OCI-LY3 (cell line): Measurements from ENCODE around the gene FCN2.

ENCODE experiments used
- H2AFZ ChIP-seq: fragments of 200-600, 300-600 bp; shearing (Covaris generic); 2 replicates; pipeline ENCODE4 v1.6.0; 2014; ENCODE audit warnings: antibody characterized with exemption, low read depth, low read length
- H3K27ac ChIP-seq: fragments of 200-600, 300-600 bp; sonication (generic); 2 replicates; pipeline ENCODE4 v1.5.1; 2014; ENCODE audit warnings: mild to moderate bottlenecking, low read length, moderate library complexity, mixed read lengths
- H3K27me3 ChIP-seq: fragments of 200-600, 300-600 bp; sonication (generic); 2 replicates; pipeline ENCODE4 v1.6.1; 2014; ENCODE audit warnings: low read depth, low read length, mixed read lengths
- H3K36me3 ChIP-seq: fragments of 200-600, 300-600 bp; sonication (generic); replicated peaks from 2 replicates; pipeline ENCODE3; 2014; ENCODE audit warnings: low read depth, low read length, mixed read lengths
- H3K4me1 ChIP-seq: fragments of 300-600, 200-600 bp; sonication (generic); 2 replicates; pipeline ENCODE4 v1.6.1; 2014; ENCODE audit warnings: low read length, mixed read lengths
- H3K4me2 ChIP-seq: fragments of 200-600, 300-600 bp; sonication (generic); 2 replicates; pipeline ENCODE4 v1.6.1; 2014; ENCODE audit warnings: low read length, mixed read lengths
- H3K4me3 ChIP-seq: fragments of 300-600, 200-600 bp; sonication (generic); 2 replicates; pipeline ENCODE4 v1.5.1; 2014; ENCODE audit warnings: antibody characterized with exemption, mild to moderate bottlenecking, low read length, moderate library complexity
- H3K79me2 ChIP-seq: fragments of 300-600, 200-600 bp; shearing (Covaris generic); 2 replicates; pipeline ENCODE4 v1.6.1; 2014; ENCODE audit warnings: mild to moderate bottlenecking, low read length, mixed read lengths
- H3K9ac ChIP-seq: fragments of 300-600, 200-600 bp; shearing (Covaris generic); 2 replicates; pipeline ENCODE4 v1.6.0; 2014; ENCODE audit warnings: mild to moderate bottlenecking, low read length, moderate library complexity
- H3K9me3 ChIP-seq: fragments of 200-600, 300-600 bp; shearing (Covaris generic); 2 replicates; pipeline ENCODE4 v1.6.1; 2014; ENCODE audit warnings: low read length, mixed read lengths; ENCODE audit not compliant: insufficient read depth
- H4K20me1 ChIP-seq: fragments of 200-600, 300-600 bp; sonication (generic); 2 replicates; pipeline ENCODE4 v1.6.1; 2016; ENCODE audit warnings: low read length, mixed read lengths; ENCODE audit not compliant: insufficient read depth
- EZH2phosphoT487 ChIP-seq: fragments of 200-600 bp; shearing (Covaris generic); IDR thresholded peaks from 2 replicates; pipeline ENCODE4 v1.6.1; 2018; ENCODE audit warnings: antibody characterized with exemption, mixed run types, low read depth
- TF ChIP-seq, protein P1 (sequence below): fragments of 200-600, 300-600 bp; sonication (generic); IDR thresholded peaks from 2 replicates; pipeline ENCODE4 v1.5.1; 2014; ENCODE audit warnings: antibody characterized with exemption, low read length, low read depth

The FCN2 gene

GRCh38 chr9:134861595-134862334 lies 18.8 kb upstream of the FCN2 start:
- no peak overlapping the region for H3K4me3 ChIP-seq
- H3K27me3 ChIP-seq, result no peaks in the 10 kb centered on the region
- no peaks in the 10 kb centered on the region for H4K20me1 ChIP-seq
- TF ChIP-seq EZH2phosphoT487, result no peak
- TF ChIP-seq, protein P1, sequence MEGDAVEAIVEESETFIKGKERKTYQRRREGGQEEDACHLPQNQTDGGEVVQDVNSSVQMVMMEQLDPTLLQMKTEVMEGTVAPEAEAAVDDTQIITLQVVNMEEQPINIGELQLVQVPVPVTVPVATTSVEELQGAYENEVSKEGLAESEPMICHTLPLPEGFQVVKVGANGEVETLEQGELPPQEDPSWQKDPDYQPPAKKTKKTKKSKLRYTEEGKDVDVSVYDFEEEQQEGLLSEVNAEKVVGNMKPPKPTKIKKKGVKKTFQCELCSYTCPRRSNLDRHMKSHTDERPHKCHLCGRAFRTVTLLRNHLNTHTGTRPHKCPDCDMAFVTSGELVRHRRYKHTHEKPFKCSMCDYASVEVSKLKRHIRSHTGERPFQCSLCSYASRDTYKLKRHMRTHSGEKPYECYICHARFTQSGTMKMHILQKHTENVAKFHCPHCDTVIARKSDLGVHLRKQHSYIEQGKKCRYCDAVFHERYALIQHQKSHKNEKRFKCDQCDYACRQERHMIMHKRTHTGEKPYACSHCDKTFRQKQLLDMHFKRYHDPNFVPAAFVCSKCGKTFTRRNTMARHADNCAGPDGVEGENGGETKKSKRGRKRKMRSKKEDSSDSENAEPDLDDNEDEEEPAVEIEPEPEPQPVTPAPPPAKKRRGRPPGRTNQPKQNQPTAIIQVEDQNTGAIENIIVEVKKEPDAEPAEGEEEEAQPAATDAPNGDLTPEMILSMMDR, result no peak
- peaks cover 15% of the 10 kb centered on the region for H3K9me3 ChIP-seq
- peaks cover 14% of the 10 kb centered on the region for H3K36me3 ChIP-seq
- H3K9ac ChIP-seq, result no peak overlapping the region
- no peak overlapping the region for H3K27ac ChIP-seq
- no peaks in the 10 kb centered on the region for H3K79me2 ChIP-seq
- no peak overlapping the region for H2AFZ ChIP-seq
- no peak overlapping the region for H3K4me2 ChIP-seq
- H3K4me1 ChIP-seq, result peaks cover 32% of the 10 kb centered on the region

DNA sequence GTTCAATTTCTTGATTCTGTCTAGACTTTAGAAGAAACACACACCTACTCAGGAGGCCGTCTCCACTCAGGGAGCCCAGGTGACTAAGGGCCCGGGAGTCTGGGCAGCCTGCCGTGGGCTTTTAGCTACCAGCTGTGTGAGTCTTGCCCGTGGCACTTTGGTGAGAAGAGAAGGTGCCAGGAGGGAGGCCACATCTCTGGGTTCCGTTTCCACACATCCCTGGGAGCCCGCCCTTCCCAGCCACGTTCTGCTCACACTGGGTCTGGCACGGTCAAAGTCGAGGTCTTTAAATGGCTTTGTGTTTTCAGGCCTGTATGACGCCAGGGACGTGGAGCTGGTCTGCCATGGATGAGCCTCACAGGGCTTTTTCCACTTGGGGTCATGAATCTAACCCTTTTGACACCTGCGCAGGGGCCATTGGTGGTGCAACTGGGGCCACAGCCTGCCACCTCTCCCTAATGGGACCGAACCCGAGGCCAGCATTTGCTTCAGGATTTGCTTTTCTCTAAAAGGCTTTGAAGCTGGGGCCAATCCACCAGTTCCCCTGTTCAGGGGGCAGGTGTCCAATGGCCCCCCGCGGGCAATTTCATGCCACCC lies 17.2 kb upstream of the FCN2 start:
- peaks cover 9% of the 10 kb centered on the region for H3K36me3 ChIP-seq
- H3K9me3 ChIP-seq, result peaks cover 12% of the 10 kb centered on the region
- no peak overlapping the region for H3K9ac ChIP-seq
- H4K20me1 ChIP-seq, result no peaks in the 10 kb centered on the region
- no peak overlapping the region for H3K27ac ChIP-seq
- H2AFZ ChIP-seq, result no peak overlapping the region
- no peak overlapping the region for H3K4me3 ChIP-seq
- H3K27me3 ChIP-seq, result no peaks in the 10 kb centered on the region
- H3K79me2 ChIP-seq, result no peaks in the 10 kb centered on the region
- no peak overlapping the region for H3K4me2 ChIP-seq
- peaks cover 17% of the 10 kb centered on the region for H3K4me1 ChIP-seq
- TF ChIP-seq, protein P1, result no peak
- TF ChIP-seq EZH2phosphoT487, result no peak

DNA sequence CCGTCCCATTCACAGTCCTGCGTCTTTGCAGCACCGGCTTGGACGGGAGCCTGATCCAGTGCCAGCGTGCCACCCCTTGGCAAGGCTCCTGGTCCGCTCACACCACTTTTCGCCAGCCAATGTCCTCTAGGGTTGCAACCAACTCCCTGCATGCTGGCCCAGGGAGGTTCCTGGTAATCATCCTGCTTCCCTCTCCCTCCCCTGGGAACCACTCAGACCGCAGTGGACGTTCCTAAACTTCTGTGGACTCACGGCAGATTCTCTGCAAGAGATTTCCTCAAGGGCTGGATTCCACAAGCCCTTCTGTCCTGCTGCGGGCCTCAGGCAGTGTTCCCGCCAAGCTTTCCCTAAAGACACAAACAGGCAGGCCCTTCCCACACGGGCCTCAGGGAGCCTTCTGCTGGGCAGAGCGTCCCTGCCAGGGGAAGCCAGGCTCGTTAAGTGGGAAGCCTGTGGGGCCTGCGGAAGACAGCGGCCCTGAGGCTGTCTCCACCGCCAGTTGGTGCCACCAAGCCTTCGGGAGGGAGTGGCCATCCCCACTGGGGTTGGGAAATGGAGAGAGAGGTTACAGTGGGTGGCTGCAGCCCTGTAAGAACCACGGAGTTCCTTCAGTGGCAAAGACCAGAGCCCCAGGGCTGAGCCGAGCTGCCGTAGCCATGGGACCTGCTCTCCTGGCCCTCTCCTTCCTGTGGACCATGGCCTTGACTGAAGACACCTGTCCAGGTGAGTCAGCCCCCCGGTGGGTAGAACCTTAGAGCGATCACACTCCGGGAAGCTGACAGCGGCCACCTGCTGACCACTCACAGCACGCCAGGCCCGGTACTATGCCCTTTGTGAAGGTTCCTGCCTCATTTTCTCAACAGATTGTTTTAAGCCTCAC lies 16.4 kb upstream of the FCN2 start:
- Histone ChIP-seq H4K20me1 (no peaks in the 10 kb centered on the region), H3K9me3 (peaks cover 12% of the 10 kb centered on the region), H3K4me2 (no peak overlapping the region), H2AFZ (no peak overlapping the region), H3K4me1 (peaks cover 16% of the 10 kb centered on the region), H3K4me3 (no peak overlapping the region), H3K9ac (no peak overlapping the region), H3K36me3 (peaks cover 9% of the 10 kb centered on the region), H3K27me3 (no peaks in the 10 kb centered on the region), H3K79me2 (no peaks in the 10 kb centered on the region), H3K27ac (no peak overlapping the region)
- TF ChIP-seq, protein P1, result no peak
- no peak for TF ChIP-seq EZH2phosphoT487

DNA sequence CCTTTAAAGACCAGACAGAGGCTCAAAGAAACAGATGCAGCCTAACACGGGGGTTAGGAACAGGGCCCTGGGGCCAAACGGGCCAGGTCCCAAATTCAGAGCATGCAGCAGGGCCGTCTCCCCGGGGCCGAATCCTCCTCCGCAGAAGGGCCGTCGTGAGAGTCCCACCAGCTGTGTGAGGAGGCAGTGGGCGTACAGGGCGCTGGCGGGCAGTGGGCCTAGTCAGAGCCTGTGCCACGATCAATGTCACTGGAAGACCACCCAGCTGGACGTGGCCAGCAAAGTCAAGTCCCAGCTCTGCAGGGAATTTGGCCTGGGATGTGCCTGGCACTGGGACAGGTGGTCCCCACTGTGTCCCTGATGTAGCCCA lies 15.8 kb upstream of the FCN2 start:
- Histone ChIP-seq H3K9me3 (peaks cover 12% of the 10 kb centered on the region), H3K9ac (no peak overlapping the region), H3K27ac (no peak overlapping the region), H3K4me3 (no peak overlapping the region), H3K79me2 (no peaks in the 10 kb centered on the region), H4K20me1 (no peaks in the 10 kb centered on the region), H2AFZ (no peak overlapping the region), H3K27me3 (no peaks in the 10 kb centered on the region), H3K36me3 (peaks cover 9% of the 10 kb centered on the region), H3K4me1 (peaks cover 16% of the 10 kb centered on the region), H3K4me2 (no peak overlapping the region)
- TF ChIP-seq, protein P1, result no peak
- TF ChIP-seq EZH2phosphoT487, result no peak
